ENCODE measurements around the gene TRA2A. TPM values are rescaled to one million over a fixed set of nuclear protein-coding genes. Genes with fewer than 3 reads are reported as not detected.
"Not testable (repeated sequence)": the region's sequence is repeated elsewhere in the genome, so short reads cannot be mapped to it uniquely, and the experiment has no call there.

The TRA2A gene
- total RNA-seq, 1 donor from 2014 or later: 36.2 TPM

DNA sequence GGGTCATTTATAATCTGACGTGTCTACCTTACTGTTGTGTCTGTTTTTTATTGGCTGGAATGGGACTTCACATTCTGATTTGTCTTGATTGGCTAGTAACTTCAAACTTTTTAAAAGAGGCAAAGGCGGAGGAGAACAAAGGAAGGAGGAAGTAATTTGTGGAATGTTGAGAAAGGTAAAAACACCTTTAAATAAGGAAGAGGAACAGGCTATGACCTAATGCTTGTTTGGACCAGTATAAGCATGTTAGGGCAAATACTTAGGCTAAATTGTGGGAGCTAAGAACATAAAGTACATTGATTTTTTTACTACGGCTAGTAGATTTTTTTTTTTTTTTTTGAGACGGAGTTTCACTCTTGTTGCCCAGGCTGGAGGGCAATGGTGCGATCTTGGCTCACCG lies 18.0 kb downstream of the TRA2A start:
- DNase-seq (ENCODE audit: extremely low read depth, low read depth, low spot score): not testable (repeated sequence)

- no peak for DNase-seq (ENCODE audit: extremely low read depth, low read depth, low spot score)
Observed at GRCh38 chr7:23494009-23494408, 37.8 kb downstream of the TRA2A start.

GRCh38 chr7:23491502-23491901 lies 40.3 kb downstream of the TRA2A start:
- no peak for DNase-seq (ENCODE audit: extremely low read depth, low read depth, low spot score)

DNA sequence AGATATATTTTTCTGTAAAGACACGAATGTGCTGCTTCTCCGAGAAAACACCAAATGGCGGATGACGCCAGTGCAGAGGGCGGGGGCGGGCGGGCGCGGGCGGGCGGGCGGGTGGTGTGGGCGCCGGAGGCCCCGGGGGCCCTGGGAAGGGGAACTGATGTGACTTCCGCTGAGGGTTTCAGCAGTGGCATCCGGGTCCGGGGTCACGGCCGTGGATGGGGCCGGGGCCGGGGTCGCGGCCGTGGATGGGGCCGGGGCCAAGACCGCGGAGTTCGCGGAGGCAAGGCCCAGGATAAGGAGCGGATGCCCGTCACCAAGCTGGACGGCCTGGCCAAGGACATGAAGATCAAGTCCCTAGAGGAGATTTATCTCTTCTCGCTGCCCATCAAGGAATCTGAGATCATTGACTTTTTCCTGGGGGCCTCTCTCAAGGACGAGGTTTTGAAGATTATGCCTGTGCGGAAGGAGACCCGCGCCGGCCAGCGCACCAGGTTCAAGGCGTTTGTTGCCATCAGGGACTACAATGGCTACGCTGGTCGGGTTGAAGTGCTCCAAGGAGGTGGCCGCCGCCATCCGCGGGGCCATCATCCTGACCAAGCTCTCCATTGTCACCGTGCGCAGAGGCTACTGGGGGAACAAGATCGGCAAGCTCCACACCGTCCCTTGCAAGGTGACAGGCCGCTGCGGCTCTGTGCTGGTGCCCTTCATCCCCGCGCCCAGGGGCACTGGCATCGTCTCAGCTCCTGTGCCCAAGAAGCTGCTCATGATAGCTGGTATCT lies 41.2 kb downstream of the TRA2A start:
- no peak for DNase-seq (ENCODE audit: extremely low read depth, low read depth, low spot score)

- DNase-seq (ENCODE audit: extremely low read depth, low read depth, low spot score): not testable (repeated sequence)
Observed at GRCh38 chr7:23488714-23489113, 43.1 kb downstream of the TRA2A start.

GRCh38 chr7:23487670-23488069 lies 44.1 kb downstream of the TRA2A start:
- DNase-seq (ENCODE audit: extremely low read depth, low read depth, low spot score): no peak

GRCh38 chr7:23486002-23486773 lies 45.6 kb downstream of the TRA2A start:
- no peak for DNase-seq (ENCODE audit: extremely low read depth, low read depth, low spot score)

DNA sequence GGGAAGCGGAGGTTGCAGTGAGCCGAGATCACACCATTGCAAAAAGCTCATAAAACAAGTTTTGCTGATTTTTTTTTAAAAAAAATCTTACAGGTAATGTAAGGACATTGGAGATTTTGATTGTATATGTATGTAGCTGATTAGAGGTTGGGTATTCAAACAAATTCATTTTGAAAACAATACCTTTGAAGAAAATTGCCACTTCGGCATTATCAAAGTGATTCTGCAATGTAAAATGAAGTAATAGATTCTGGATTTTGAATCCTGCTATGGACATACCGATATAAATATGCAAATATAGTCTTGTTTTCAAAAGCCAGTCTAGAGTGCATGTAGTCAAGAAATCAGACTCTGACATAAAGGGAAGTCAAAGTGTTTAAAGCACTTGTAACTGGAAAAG lies 49.1 kb downstream of the TRA2A start:
- no peak for DNase-seq (ENCODE audit: extremely low read depth, low read depth, low spot score)

GRCh38 chr7:23477962-23478866 lies 53.6 kb downstream of the TRA2A start:
- no peak for DNase-seq (ENCODE audit: extremely low read depth, low read depth, low spot score)

DNA sequence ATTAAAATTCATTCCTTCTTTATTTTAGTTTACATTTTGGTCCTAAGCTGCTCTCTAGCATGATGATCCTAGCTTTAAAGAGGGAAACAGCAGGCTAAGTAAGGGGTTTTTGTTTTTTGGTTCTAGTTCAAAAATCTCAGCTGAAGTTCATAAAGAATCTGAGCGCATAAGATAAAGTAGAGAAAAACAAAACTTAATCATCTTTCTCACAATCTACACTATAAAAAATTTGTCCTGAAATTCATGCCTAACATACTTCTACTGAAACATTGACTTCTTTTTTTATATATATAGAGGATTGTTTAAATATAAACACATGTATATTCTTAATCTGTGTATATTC lies 54.7 kb downstream of the TRA2A start:
- no peak for DNase-seq (ENCODE audit: extremely low read depth, low read depth, low spot score)

- DNase-seq (ENCODE audit: extremely low read depth, low read depth, low spot score): no peak
Observed at GRCh38 chr7:23476286-23477156, 55.3 kb downstream of the TRA2A start.

- DNase-seq (ENCODE audit: extremely low read depth, low read depth, low spot score): no peak
Observed at GRCh38 chr7:23475576-23475839, 56.3 kb downstream of the TRA2A start.

DNA sequence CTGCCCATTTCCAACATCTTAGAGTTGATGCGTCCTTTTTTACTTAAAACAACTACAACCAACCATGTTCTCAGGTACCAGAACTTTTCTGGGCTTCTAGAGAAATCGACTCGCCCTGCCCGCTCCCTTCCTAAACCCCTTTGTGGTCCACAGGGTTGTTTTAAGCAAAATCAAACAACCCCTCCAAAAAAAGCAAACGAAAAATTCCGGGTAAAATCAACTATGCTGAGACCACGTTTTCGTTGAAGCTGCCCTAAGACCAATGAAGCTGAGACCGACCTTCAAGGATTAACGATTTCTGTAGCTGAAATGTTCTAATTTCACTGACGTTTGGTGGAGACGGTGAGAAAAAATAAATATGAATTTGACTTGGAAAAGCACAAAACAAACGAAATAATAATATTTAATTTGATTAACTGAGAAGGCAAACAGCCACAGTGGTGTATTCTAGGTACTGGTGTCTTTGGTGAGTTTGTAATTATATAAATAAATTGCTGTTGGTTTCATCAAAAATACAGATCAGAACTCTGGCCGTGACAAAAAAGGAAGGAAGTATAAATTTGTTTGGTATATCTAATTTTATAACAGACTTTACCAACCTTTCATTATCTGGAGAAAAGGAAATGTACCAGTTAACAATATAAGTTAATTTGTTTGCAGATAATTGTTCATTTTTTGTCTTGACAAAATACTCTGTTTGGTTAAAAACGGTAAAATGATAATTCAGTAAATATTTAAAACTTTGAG lies 56.8 kb downstream of the TRA2A start:
- no peak for DNase-seq (ENCODE audit: extremely low read depth, low read depth, low spot score)

- no peak for DNase-seq (ENCODE audit: extremely low read depth, low read depth, low spot score)
Observed at GRCh38 chr7:23474094-23474828, 57.5 kb downstream of the TRA2A start.

- DNase-seq (ENCODE audit: extremely low read depth, low read depth, low spot score): no peak
Observed at GRCh38 chr7:23473844-23474093, 58.0 kb downstream of the TRA2A start.

GRCh38 chr7:23472956-23473843 lies 58.6 kb downstream of the TRA2A start:
- no peak for DNase-seq (ENCODE audit: extremely low read depth, low read depth, low spot score)

DNA sequence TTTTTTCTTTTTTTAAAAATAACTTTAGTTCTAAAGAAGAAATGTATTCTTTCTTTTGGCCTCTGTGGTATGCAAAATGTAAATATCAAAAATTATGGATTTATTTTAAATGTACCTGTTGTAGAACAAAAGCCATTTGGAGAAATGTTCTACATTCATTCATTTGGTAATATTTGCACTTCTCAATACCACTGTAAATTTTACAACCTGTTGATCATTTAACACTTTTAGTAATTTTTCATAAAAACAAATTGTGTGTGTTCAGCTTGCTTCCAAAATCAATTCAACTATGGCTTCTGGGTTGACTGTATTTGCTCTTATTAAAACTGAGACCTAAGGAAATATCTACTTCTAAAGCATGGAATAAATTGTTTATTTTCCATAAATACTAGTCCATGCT lies 59.2 kb downstream of the TRA2A start:
- DNase-seq (ENCODE audit: extremely low read depth, low read depth, low spot score): no peak

GRCh38 chr7:23472046-23472445 lies 59.7 kb downstream of the TRA2A start:
- DNase-seq (ENCODE audit: extremely low read depth, low read depth, low spot score): no peak

Data from glomerular endothelial cell (primary cell).